ENCODE data around the gene MAP7.

The MAP7 gene

GRCh38 chr6:136467186-136467585, 83.0 kb downstream of the MAP7 start:
- Histone ChIP-seq H2AFZ (ENCODE audit: low read depth, low read length) (no peak overlapping the region), H3K79me2 (ENCODE audit: low read length) (no peaks in the 10 kb centered on the region), H3K4me2 (ENCODE audit: low read length) (no peak overlapping the region), H3K27ac (ENCODE audit: low read length) (no peak overlapping the region), H3K4me3 (ENCODE audit: low read length) (no peak overlapping the region), H3K27me3 (ENCODE audit: low read depth, low read length) (no peaks in the 10 kb centered on the region), H3K9ac (ENCODE audit: low read length) (no peak overlapping the region), H3K4me1 (ENCODE audit: low read length) (no peaks in the 10 kb centered on the region), H3K36me3 (replicated peaks; ENCODE audit: low read depth, low read length) (no peaks in the 10 kb centered on the region), H3K9me3 (ENCODE audit: insufficient read depth, low read length) (no peaks in the 10 kb centered on the region), H4K20me1 (ENCODE audit: insufficient read depth, low read length) (no peaks in the 10 kb centered on the region)
- TF ChIP-seq CTCF (IDR thresholded peaks at IDR 0.05; ENCODE audit: low read depth, low read length) (no peak), EZH2phosphoT487 (IDR thresholded peaks at IDR 0.05; ENCODE audit: low read depth) (no peak)

- no peaks in the 10 kb centered on the region for H3K36me3 ChIP-seq (replicated peaks; ENCODE audit: low read depth, low read length)
- no peak overlapping the region for H3K9ac ChIP-seq (ENCODE audit: low read length)
- H3K4me1 ChIP-seq (ENCODE audit: low read length): no peaks in the 10 kb centered on the region
- no peak overlapping the region for H3K4me2 ChIP-seq (ENCODE audit: low read length)
- H4K20me1 ChIP-seq (ENCODE audit: insufficient read depth, low read length): no peaks in the 10 kb centered on the region
- H3K9me3 ChIP-seq (ENCODE audit: insufficient read depth, low read length): no peaks in the 10 kb centered on the region
- no peaks in the 10 kb centered on the region for H3K27me3 ChIP-seq (ENCODE audit: low read depth, low read length)
- no peak overlapping the region for H3K4me3 ChIP-seq (ENCODE audit: low read length)
- H3K27ac ChIP-seq (ENCODE audit: low read length): no peak overlapping the region
- no peaks in the 10 kb centered on the region for H3K79me2 ChIP-seq (ENCODE audit: low read length)
- TF ChIP-seq CTCF (IDR thresholded peaks at IDR 0.05; ENCODE audit: low read depth, low read length): no peak
- no peak overlapping the region for H2AFZ ChIP-seq (ENCODE audit: low read depth, low read length)
Observed at GRCh38 chr6:136466777-136467176, 83.4 kb downstream of the MAP7 start.

GRCh38 chr6:136465766-136466303, 84.4 kb downstream of the MAP7 start:
- no peak overlapping the region for H3K9ac ChIP-seq (ENCODE audit: low read length)
- TF ChIP-seq CTCF (IDR thresholded peaks at IDR 0.05; ENCODE audit: low read depth, low read length): no peak
- TF ChIP-seq EZH2phosphoT487 (IDR thresholded peaks at IDR 0.05; ENCODE audit: low read depth): no peak
- no peak overlapping the region for H3K4me2 ChIP-seq (ENCODE audit: low read length)
- no peaks in the 10 kb centered on the region for H3K79me2 ChIP-seq (ENCODE audit: low read length)
- H3K27me3 ChIP-seq (ENCODE audit: low read depth, low read length): no peaks in the 10 kb centered on the region
- no peak overlapping the region for H3K4me3 ChIP-seq (ENCODE audit: low read length)
- H3K27ac ChIP-seq (ENCODE audit: low read length): no peak overlapping the region
- no peak overlapping the region for H2AFZ ChIP-seq (ENCODE audit: low read depth, low read length)
- no peaks in the 10 kb centered on the region for H3K9me3 ChIP-seq (ENCODE audit: insufficient read depth, low read length)
- H4K20me1 ChIP-seq (ENCODE audit: insufficient read depth, low read length): no peaks in the 10 kb centered on the region
- H3K36me3 ChIP-seq (replicated peaks; ENCODE audit: low read depth, low read length): no peaks in the 10 kb centered on the region
- H3K4me1 ChIP-seq (ENCODE audit: low read length): no peaks in the 10 kb centered on the region

GRCh38 chr6:136464874-136465273, 85.3 kb downstream of the MAP7 start:
- Histone ChIP-seq H2AFZ (ENCODE audit: low read depth, low read length) (no peak overlapping the region), H3K4me2 (ENCODE audit: low read length) (no peak overlapping the region), H3K4me3 (ENCODE audit: low read length) (no peak overlapping the region), H3K79me2 (ENCODE audit: low read length) (no peaks in the 10 kb centered on the region), H3K4me1 (ENCODE audit: low read length) (no peaks in the 10 kb centered on the region), H3K9me3 (ENCODE audit: insufficient read depth, low read length) (no peaks in the 10 kb centered on the region), H3K27me3 (ENCODE audit: low read depth, low read length) (no peaks in the 10 kb centered on the region), H3K9ac (ENCODE audit: low read length) (no peak overlapping the region), H3K27ac (ENCODE audit: low read length) (no peak overlapping the region), H4K20me1 (ENCODE audit: insufficient read depth, low read length) (no peaks in the 10 kb centered on the region), H3K36me3 (replicated peaks; ENCODE audit: low read depth, low read length) (no peaks in the 10 kb centered on the region)
- TF ChIP-seq EZH2phosphoT487 (IDR thresholded peaks at IDR 0.05; ENCODE audit: low read depth) (no peak), CTCF (IDR thresholded peaks at IDR 0.05; ENCODE audit: low read depth, low read length) (no peak)

Measured in OCI-LY3 (cell line).